ENCODE measurements around the gene ANKFY1.
"Not testable (repeated sequence)": the region's sequence is repeated elsewhere in the genome, so short reads cannot be mapped to it uniquely, and the experiment has no call there.

ANKFY1 gene

GRCh38 chr17:4155980-4156620, 107.7 kb downstream of the ANKFY1 start:
- no peak for DNase-seq

- DNase-seq: no peak
Observed at GRCh38 chr17:4154201-4154600, 109.6 kb downstream of the ANKFY1 start.

GRCh38 chr17:4152471-4152870, 111.3 kb downstream of the ANKFY1 start:
- DNase-seq: no peak

GRCh38 chr17:4150096-4150495, 113.7 kb downstream of the ANKFY1 start:
- DNase-seq: no peak

GRCh38 chr17:4148611-4149308, 115.0 kb downstream of the ANKFY1 start:
- DNase-seq: no peak

GRCh38 chr17:4147751-4148310, 115.9 kb downstream of the ANKFY1 start:
- DNase-seq: no peak

GRCh38 chr17:4146641-4147040, 117.1 kb downstream of the ANKFY1 start:
- no peak for DNase-seq

- no peak for DNase-seq
Observed at GRCh38 chr17:4144422-4144747, 119.4 kb downstream of the ANKFY1 start.

- peak; percentile 30 to 86 (median 79) for DNase-seq
Observed at GRCh38 chr17:4143563-4144421, 120.0 kb downstream of the ANKFY1 start.

GRCh38 chr17:4142107-4142900, 121.5 kb downstream of the ANKFY1 start:
- peak in 1 of 14 donors; percentile 65 for DNase-seq

- no peak for DNase-seq
Observed at GRCh38 chr17:4140125-4140524, 123.7 kb downstream of the ANKFY1 start.

GRCh38 chr17:4138906-4139526, 124.8 kb downstream of the ANKFY1 start:
- DNase-seq: not testable (repeated sequence)

GRCh38 chr17:4136373-4136772, 127.4 kb downstream of the ANKFY1 start:
- no peak for DNase-seq

- no peak for DNase-seq
Observed at GRCh38 chr17:4135489-4135888, 128.3 kb downstream of the ANKFY1 start.

- no peak for DNase-seq
Observed at GRCh38 chr17:4134721-4135120, 129.1 kb downstream of the ANKFY1 start.

GRCh38 chr17:4130715-4131114, 133.1 kb downstream of the ANKFY1 start:
- DNase-seq: peak in 4 of 14 donors; percentile 4 to 31 (median 8)

- no peak for DNase-seq
Observed at GRCh38 chr17:4127555-4127954, 136.2 kb downstream of the ANKFY1 start.

GRCh38 chr17:4125552-4125951, 138.2 kb downstream of the ANKFY1 start:
- no peak for DNase-seq

- DNase-seq: no peak
Observed at GRCh38 chr17:4124999-4125398, 138.8 kb downstream of the ANKFY1 start.

- DNase-seq: no peak
Observed at GRCh38 chr17:4120332-4120731, 143.4 kb downstream of the ANKFY1 start.

GRCh38 chr17:4119299-4119698, 144.5 kb downstream of the ANKFY1 start:
- DNase-seq: no peak

Measured in C1 segment of cervical spinal cord (tissue), 14 donors.